Lower leg skin (tissue), 3 donors: ENCODE results near the gene NR6A1.

Experiments used
- POLR2A ChIP-seq, 2 donors: fragments of 450-650 bp; IDR thresholded peaks; one replicate each; pipeline ENCODE4 v1.6.1; 2016 to 2017; ENCODE audit warnings: antibody characterized with exemption in 2 of 2, mild to moderate bottlenecking in 1 of 2, moderate library complexity in 1 of 2
- TF ChIP-seq, protein P1 (sequence below), 3 donors: fragments of 450-650 bp; IDR thresholded peaks; one replicate each; pipeline ENCODE4 v1.5.1; 2016; ENCODE audit warnings: antibody characterized with exemption in 3 of 3, mild to moderate bottlenecking in 3 of 3, moderate library complexity in 2 of 3

DNA sequence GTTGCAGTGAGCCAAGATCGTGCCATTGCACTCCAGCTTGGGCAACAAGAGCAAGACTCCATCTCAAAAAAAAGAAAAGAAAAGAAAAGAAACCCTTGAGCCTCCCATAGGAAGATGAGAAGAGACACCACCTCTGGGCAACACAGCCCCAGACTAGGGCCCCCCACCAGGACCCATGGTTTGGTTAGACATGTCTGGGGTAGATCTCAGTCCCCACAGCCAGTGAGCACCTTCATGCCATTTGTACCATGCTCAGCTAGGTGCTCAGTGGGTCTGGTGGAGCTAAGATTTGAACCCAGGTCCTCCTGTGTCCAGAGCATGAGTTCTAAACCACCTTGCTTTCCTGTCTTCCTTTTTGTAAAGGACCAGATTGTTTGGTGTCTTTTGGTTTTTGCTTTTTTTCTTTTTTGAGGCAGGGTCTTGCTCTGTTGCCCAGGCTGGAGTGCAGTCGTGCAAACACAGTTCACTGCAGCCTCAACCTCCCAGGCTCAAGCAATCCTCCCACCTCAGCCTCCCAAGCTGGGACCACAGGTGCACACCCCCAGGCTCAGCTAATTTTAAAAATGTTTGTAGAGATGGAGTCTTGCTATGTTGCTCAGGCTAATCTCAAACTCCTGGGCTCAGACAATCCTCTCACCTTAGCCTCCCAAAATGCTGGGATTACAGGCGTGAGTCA lies 17.6 kb upstream of the NR6A1 start:
- TF ChIP-seq POLR2A (IDR thresholded peaks at IDR 0.05), result no peak
- TF ChIP-seq, protein P1, sequence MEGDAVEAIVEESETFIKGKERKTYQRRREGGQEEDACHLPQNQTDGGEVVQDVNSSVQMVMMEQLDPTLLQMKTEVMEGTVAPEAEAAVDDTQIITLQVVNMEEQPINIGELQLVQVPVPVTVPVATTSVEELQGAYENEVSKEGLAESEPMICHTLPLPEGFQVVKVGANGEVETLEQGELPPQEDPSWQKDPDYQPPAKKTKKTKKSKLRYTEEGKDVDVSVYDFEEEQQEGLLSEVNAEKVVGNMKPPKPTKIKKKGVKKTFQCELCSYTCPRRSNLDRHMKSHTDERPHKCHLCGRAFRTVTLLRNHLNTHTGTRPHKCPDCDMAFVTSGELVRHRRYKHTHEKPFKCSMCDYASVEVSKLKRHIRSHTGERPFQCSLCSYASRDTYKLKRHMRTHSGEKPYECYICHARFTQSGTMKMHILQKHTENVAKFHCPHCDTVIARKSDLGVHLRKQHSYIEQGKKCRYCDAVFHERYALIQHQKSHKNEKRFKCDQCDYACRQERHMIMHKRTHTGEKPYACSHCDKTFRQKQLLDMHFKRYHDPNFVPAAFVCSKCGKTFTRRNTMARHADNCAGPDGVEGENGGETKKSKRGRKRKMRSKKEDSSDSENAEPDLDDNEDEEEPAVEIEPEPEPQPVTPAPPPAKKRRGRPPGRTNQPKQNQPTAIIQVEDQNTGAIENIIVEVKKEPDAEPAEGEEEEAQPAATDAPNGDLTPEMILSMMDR (IDR thresholded peaks at IDR 0.05), result no peak
